SKM-1 (cell line): Measurements from ENCODE around the gene ARID3A.
"Not testable (repeated sequence)": the region's sequence is repeated elsewhere in the genome, so short reads cannot be mapped to it uniquely, and the experiment has no call there.

ENCODE experiments used
- DNase-seq: peaks from one replicate; lab custom pipeline; 2025; ENCODE audit not compliant: unreplicated experiment; lab: John Stamatoyannopoulos, UW

The ARID3A gene

GRCh38 chr19:945401-946252 is 19.8 kb downstream of the ARID3A start:
- DNase-seq: no peak

GRCh38 chr19:947090-947706 is 21.4 kb downstream of the ARID3A start:
- no peak for DNase-seq

GRCh38 chr19:947707-948539 is 22.1 kb downstream of the ARID3A start:
- no peak for DNase-seq

GRCh38 chr19:948842-949496 is 23.1 kb downstream of the ARID3A start:
- DNase-seq: no peak

- no peak for DNase-seq
Observed at GRCh38 chr19:950352-951066, 24.7 kb downstream of the ARID3A start.

- no peak for DNase-seq
Observed at GRCh38 chr19:952049-952679, 26.3 kb downstream of the ARID3A start.

GRCh38 chr19:952680-953444 is 27.0 kb downstream of the ARID3A start:
- no peak for DNase-seq

- DNase-seq: no peak
Observed at GRCh38 chr19:953445-954271, 27.8 kb downstream of the ARID3A start.

- DNase-seq: no peak
Observed at GRCh38 chr19:954272-954671, 28.4 kb downstream of the ARID3A start.

GRCh38 chr19:954672-955494 is 29.0 kb downstream of the ARID3A start:
- DNase-seq: no peak

GRCh38 chr19:955803-956765 is 30.2 kb downstream of the ARID3A start:
- DNase-seq: no peak

GRCh38 chr19:956766-957440 is 31.1 kb downstream of the ARID3A start:
- no peak for DNase-seq

- not testable (repeated sequence) for DNase-seq
Observed at GRCh38 chr19:957578-957977, 31.7 kb downstream of the ARID3A start.

- no peak for DNase-seq
Observed at GRCh38 chr19:958967-959855, 33.4 kb downstream of the ARID3A start.

GRCh38 chr19:960020-960419 is 34.2 kb downstream of the ARID3A start:
- DNase-seq: no peak
